HFF-Myc (cell line): ENCODE results near the gene DAAM1.

Experiments
- DNase-seq: peaks from one replicate; pipeline ENCODE4 v3.0.0-alpha.2; 2011; ENCODE audit warnings: low read depth; ENCODE audit errors: extremely low read depth
- H3K4me3 ChIP-seq: replicated peaks from 2 replicates; pipeline ENCODE4 v1.5.1; 2011; ENCODE audit warnings: low read depth, mild to moderate bottlenecking, control low read depth, low read length
- CTCF ChIP-seq: IDR thresholded peaks from 2 replicates; pipeline ENCODE4 v1.5.1; 2012; ENCODE audit warnings: mild to moderate bottlenecking, low read depth, low read length, control low read depth; ENCODE audit errors: missing control alignments

The DAAM1 gene

GRCh38 chr14:59296508-59296907 is 108.0 kb downstream of the DAAM1 start:
- H3K4me3 ChIP-seq, result no peak overlapping the region
- DNase-seq, result no peak
- no peak for TF ChIP-seq CTCF

GRCh38 chr14:59297071-59297776 is 108.8 kb downstream of the DAAM1 start:
- no peak for TF ChIP-seq CTCF
- no peak for DNase-seq
- no peak overlapping the region for H3K4me3 ChIP-seq

GRCh38 chr14:59299731-59300130 is 111.3 kb downstream of the DAAM1 start:
- DNase-seq, result no peak
- no peak overlapping the region for H3K4me3 ChIP-seq
- no peak for TF ChIP-seq CTCF

- no peak overlapping the region for H3K4me3 ChIP-seq
- no peak for DNase-seq
- no peak for TF ChIP-seq CTCF
These were observed 112.9 kb downstream of the DAAM1 start for GRCh38 chr14:59301354-59301753.

GRCh38 chr14:59302313-59302712 is 113.8 kb downstream of the DAAM1 start:
- no peak for TF ChIP-seq CTCF
- no peak overlapping the region for H3K4me3 ChIP-seq
- DNase-seq, result no peak

- H3K4me3 ChIP-seq, result no peak overlapping the region
- TF ChIP-seq CTCF, result no peak
- DNase-seq, result no peak
These were observed 114.7 kb downstream of the DAAM1 start for GRCh38 chr14:59303216-59303615.

- no peak for DNase-seq
- H3K4me3 ChIP-seq, result no peak overlapping the region
- TF ChIP-seq CTCF, result no peak
These were observed 116.8 kb downstream of the DAAM1 start for GRCh38 chr14:59305231-59305630.
